HG03378 (cell line): ENCODE data around the gene PDLIM1.
"Not testable (repeated sequence)": the region's sequence is repeated elsewhere in the genome, so short reads cannot be mapped to it uniquely, and the experiment has no call there.

ENCODE experiments used
- ATAC-seq: cut with Tn5 transposase; IDR thresholded peaks from one replicate; pipeline ENCODE4 v1.9.1; 2021; ENCODE audit warnings: mild to moderate bottlenecking, moderate library complexity; ENCODE audit not compliant: unreplicated experiment

Gene PDLIM1

GRCh38 chr10:95214369-95214768 is 76.4 kb downstream of the PDLIM1 start:
- no peak for ATAC-seq

DNA sequence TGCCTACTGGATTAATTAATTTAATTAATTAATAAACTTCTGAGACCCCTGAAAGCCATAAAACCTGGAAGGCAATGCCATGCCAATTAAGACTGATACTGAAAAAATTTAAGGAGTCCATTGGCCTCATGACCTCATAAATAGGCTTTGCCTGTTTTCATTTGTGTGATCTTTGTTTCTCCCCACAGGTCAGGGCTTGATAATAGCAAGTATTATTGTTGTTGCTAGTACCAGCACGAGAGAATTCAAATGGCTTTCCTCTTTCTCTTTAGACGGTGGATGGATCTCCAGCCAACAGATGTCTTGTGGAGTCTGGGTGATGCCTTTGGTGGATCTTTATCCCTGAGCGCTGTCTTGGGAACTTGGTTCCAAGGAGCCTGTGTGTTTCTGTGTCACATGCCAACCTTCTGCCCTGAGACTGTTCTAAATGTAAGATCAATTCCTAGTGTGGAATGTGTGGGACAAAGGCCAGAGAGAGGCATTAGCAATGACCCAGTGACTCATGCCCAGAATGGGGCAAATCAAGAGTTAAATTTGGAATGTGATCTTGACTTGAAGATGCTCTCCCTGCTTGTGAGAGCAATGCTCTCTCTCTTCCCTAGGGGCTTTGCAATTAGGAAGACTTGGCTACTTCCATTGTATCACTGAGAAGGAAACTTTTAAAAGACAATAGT is 79.1 kb downstream of the PDLIM1 start:
- ATAC-seq = no peak

GRCh38 chr10:95209509-95210127 is 81.2 kb downstream of the PDLIM1 start:
- ATAC-seq = no peak

- ATAC-seq = no peak
These were observed 82.0 kb downstream of the PDLIM1 start for GRCh38 chr10:95208702-95209391.

GRCh38 chr10:95202865-95203264 is 87.9 kb downstream of the PDLIM1 start:
- not testable (repeated sequence) for ATAC-seq

GRCh38 chr10:95201736-95202135 is 89.1 kb downstream of the PDLIM1 start:
- no peak for ATAC-seq

- no peak for ATAC-seq
These were observed 94.8 kb downstream of the PDLIM1 start for GRCh38 chr10:95196046-95196445.

DNA sequence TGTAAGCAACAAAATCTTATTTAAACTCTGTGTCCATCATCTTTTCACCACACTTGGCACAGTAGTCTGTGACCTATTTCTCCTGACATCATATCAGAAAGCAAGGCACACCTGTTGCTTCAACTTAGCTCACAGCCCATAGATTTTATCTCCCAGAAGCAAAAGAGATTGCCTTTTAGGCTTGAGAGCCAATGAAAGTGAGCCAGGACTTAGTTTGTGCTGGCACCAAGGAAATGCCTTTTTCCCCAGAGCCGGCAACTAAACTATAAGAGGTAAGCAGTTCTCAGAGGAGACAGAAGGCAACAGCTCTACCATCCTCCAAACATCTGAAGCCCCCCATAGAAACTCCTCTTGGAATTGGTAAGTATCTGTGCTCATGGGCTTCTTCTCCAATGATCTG is 96.9 kb downstream of the PDLIM1 start, which contains the start of gene ACSM6:
ACSM6 (plus strand) TSS at position 295 of the 400 bp plus-strand sequence. CDS start 248 bp downstream, outside the sequence.
- no peak for ATAC-seq

DNA sequence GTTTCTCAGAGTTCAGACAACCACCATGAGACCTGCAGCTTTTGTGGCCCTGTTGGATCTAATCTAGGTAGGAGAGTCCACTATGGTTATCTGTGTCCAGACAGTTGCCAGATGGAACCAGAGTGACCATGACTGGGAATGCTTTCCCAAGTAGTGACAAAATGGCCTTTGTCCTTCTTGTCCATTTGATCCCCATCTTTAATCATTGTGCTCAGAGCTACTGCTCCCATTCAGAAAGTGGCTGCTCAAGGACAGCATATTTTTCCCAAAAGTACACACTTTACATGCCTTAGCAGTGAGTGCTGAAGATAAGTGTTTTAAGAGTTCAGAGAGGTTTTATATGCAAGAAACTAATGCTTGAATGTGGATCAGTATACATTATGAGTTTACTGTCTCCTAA is 102.2 kb downstream of the PDLIM1 start:
- ATAC-seq = no peak

DNA sequence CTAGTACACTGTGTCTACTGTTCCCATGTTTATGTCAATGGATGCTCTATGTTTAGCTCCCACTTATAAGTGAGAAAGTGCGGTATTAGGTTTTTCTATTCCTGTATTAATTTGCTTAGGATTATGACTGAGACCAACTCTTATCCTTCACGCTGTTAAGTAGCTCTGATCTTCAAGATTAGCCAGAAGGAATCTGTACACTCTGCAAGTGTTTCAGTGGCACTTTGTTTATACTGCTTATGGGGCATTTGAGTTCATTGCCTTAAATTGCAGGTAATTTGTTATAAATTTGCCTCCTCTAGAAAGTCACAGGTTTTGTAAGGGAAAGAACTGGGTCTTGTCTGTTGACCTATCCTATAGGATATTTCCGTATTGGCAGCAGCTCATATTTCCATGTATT is 103.2 kb downstream of the PDLIM1 start:
- no peak for ATAC-seq
